Fibroblast of mammary gland (primary cell): ENCODE measurements around the gene MAPT.

ENCODE experiments used
- DNase-seq: peaks from one replicate; pipeline ENCODE4 v3.0.0-alpha.2; 2010; ENCODE audit warnings: low read depth
- H3K4me3 ChIP-seq: 2 replicates; pipeline ENCODE4 v1.5.1; 2011; ENCODE audit warnings: low read depth, mild to moderate bottlenecking, low read length, moderate library complexity; ENCODE audit not compliant: control insufficient read depth
- CTCF ChIP-seq: conservative IDR thresholded peaks from 2 replicates; pipeline ENCODE4 v1.5.1; 2011; ENCODE audit warnings: low read depth, low read length, inconsistent platforms; ENCODE audit not compliant: control insufficient read depth, insufficient read depth

Gene MAPT

GRCh38 chr17:46025510-46026165 is 131.3 kb downstream of the MAPT start:
- TF ChIP-seq CTCF = no peak
- DNase-seq = no peak
- H3K4me3 ChIP-seq = no peak overlapping the region

- DNase-seq = no peak
- no peak overlapping the region for H3K4me3 ChIP-seq
- no peak for TF ChIP-seq CTCF
Observed at GRCh38 chr17:46026166-46027047, 132.1 kb downstream of the MAPT start.

GRCh38 chr17:46027048-46027975 is 133.0 kb downstream of the MAPT start:
- TF ChIP-seq CTCF = no peak
- no peak for DNase-seq
- no peak overlapping the region for H3K4me3 ChIP-seq

- no peak for TF ChIP-seq CTCF
- H3K4me3 ChIP-seq = no peak overlapping the region
- no peak for DNase-seq
Observed at GRCh38 chr17:46027976-46028325, 133.6 kb downstream of the MAPT start.

- no peak overlapping the region for H3K4me3 ChIP-seq
- TF ChIP-seq CTCF = no peak
- DNase-seq = no peak
Observed at GRCh38 chr17:46028374-46028773, 134.0 kb downstream of the MAPT start.

- TF ChIP-seq CTCF = no peak
- H3K4me3 ChIP-seq = no peak overlapping the region
- no peak for DNase-seq
Observed at GRCh38 chr17:46028981-46029565, 134.7 kb downstream of the MAPT start.
